Measurements from ENCODE around the gene VPS29.

Gene VPS29

GRCh38 chr12:110543965-110544364 is 42.1 kb upstream of the VPS29 start:
- Histone ChIP-seq H3K27ac (no peak overlapping the region), H3K36me3 (ENCODE audit: insufficient read depth, low read length) (peaks cover 8% of the 10 kb centered on the region), H3K4me3 (no peak overlapping the region), H3K9ac (ENCODE audit: insufficient read length) (no peak overlapping the region), H3K9me3 (ENCODE audit: low read depth, low read length) (no peaks in the 10 kb centered on the region)
- no peak for TF ChIP-seq EZH2 (IDR thresholded peaks at IDR 0.05)
- TF ChIP-seq FOXP2 (optimal IDR thresholded peaks at IDR 0.05; ENCODE audit: control extremely low read depth, extremely low read length, insufficient read depth), result no peak
- TF ChIP-seq POLR2AphosphoS5 (IDR thresholded peaks at IDR 0.05; ENCODE audit: borderline replicate concordance, low read depth, low read length), result no peak
- DNase-seq (ENCODE audit: low read depth, low spot score), result no peak

- Histone ChIP-seq H3K9ac (ENCODE audit: insufficient read length) (no peak overlapping the region), H3K36me3 (ENCODE audit: insufficient read depth, low read length) (peaks cover 14% of the 10 kb centered on the region), H3K9me3 (ENCODE audit: low read depth, low read length) (no peaks in the 10 kb centered on the region), H3K4me3 (no peak overlapping the region), H3K27ac (no peak overlapping the region)
- TF ChIP-seq EZH2 (IDR thresholded peaks at IDR 0.05), result no peak
- no peak for TF ChIP-seq POLR2AphosphoS5 (IDR thresholded peaks at IDR 0.05; ENCODE audit: borderline replicate concordance, low read depth, low read length)
- TF ChIP-seq FOXP2 (optimal IDR thresholded peaks at IDR 0.05; ENCODE audit: control extremely low read depth, extremely low read length, insufficient read depth), result no peak
- no peak for DNase-seq (ENCODE audit: low read depth, low spot score)
These were observed 41.5 kb upstream of the VPS29 start for GRCh38 chr12:110543252-110543959.

GRCh38 chr12:110540048-110540447 is 38.1 kb upstream of the VPS29 start:
- H3K36me3 ChIP-seq (ENCODE audit: insufficient read depth, low read length), result peaks cover 38% of the 10 kb centered on the region
- TF ChIP-seq FOXP2 (optimal IDR thresholded peaks at IDR 0.05; ENCODE audit: control extremely low read depth, extremely low read length, insufficient read depth) (no peak), EZH2 (IDR thresholded peaks at IDR 0.05) (no peak), POLR2AphosphoS5 (IDR thresholded peaks at IDR 0.05; ENCODE audit: borderline replicate concordance, low read depth, low read length) (no peak)
- no peak overlapping the region for H3K9ac ChIP-seq (ENCODE audit: insufficient read length)
- DNase-seq (ENCODE audit: low read depth, low spot score), result no peak
- H3K4me3 ChIP-seq, result no peak overlapping the region
- no peaks in the 10 kb centered on the region for H3K9me3 ChIP-seq (ENCODE audit: low read depth, low read length)
- no peak overlapping the region for H3K27ac ChIP-seq

GRCh38 chr12:110538869-110539622 is 37.1 kb upstream of the VPS29 start:
- Histone ChIP-seq H3K4me3 (no peak overlapping the region), H3K9ac (ENCODE audit: insufficient read length) (no peak overlapping the region), H3K36me3 (ENCODE audit: insufficient read depth, low read length) (peaks cover 38% of the 10 kb centered on the region), H3K27ac (no peak overlapping the region), H3K9me3 (ENCODE audit: low read depth, low read length) (no peaks in the 10 kb centered on the region)
- TF ChIP-seq FOXP2 (optimal IDR thresholded peaks at IDR 0.05; ENCODE audit: control extremely low read depth, extremely low read length, insufficient read depth), result no peak
- TF ChIP-seq POLR2AphosphoS5 (IDR thresholded peaks at IDR 0.05; ENCODE audit: borderline replicate concordance, low read depth, low read length), result no peak
- TF ChIP-seq EZH2 (IDR thresholded peaks at IDR 0.05), result no peak
- no peak for DNase-seq (ENCODE audit: low read depth, low spot score)

- H3K4me3 ChIP-seq, result no peak overlapping the region
- no peak overlapping the region for H3K9ac ChIP-seq (ENCODE audit: insufficient read length)
- H3K36me3 ChIP-seq (ENCODE audit: insufficient read depth, low read length), result peaks cover 38% of the 10 kb centered on the region
- no peak overlapping the region for H3K27ac ChIP-seq
- H3K9me3 ChIP-seq (ENCODE audit: low read depth, low read length), result no peaks in the 10 kb centered on the region
- TF ChIP-seq FOXP2 (optimal IDR thresholded peaks at IDR 0.05; ENCODE audit: control extremely low read depth, extremely low read length, insufficient read depth) (no peak), POLR2AphosphoS5 (IDR thresholded peaks at IDR 0.05; ENCODE audit: borderline replicate concordance, low read depth, low read length) (no peak), EZH2 (IDR thresholded peaks at IDR 0.05) (no peak)
- DNase-seq (ENCODE audit: low read depth, low spot score), result no peak
These were observed 35.9 kb upstream of the VPS29 start for GRCh38 chr12:110537605-110538409.

- no peak overlapping the region for H3K4me3 ChIP-seq
- H3K36me3 ChIP-seq (ENCODE audit: insufficient read depth, low read length), result peaks cover 36% of the 10 kb centered on the region
- no peak overlapping the region for H3K9ac ChIP-seq (ENCODE audit: insufficient read length)
- TF ChIP-seq EZH2 (IDR thresholded peaks at IDR 0.05), result no peak
- no peak for TF ChIP-seq FOXP2 (optimal IDR thresholded peaks at IDR 0.05; ENCODE audit: control extremely low read depth, extremely low read length, insufficient read depth)
- TF ChIP-seq POLR2AphosphoS5 (IDR thresholded peaks at IDR 0.05; ENCODE audit: borderline replicate concordance, low read depth, low read length), result no peak
- H3K27ac ChIP-seq, result no peak overlapping the region
- no peaks in the 10 kb centered on the region for H3K9me3 ChIP-seq (ENCODE audit: low read depth, low read length)
- no peak for DNase-seq (ENCODE audit: low read depth, low spot score)
These were observed 35.1 kb upstream of the VPS29 start for GRCh38 chr12:110536834-110537604.

- DNase-seq (ENCODE audit: low read depth, low spot score), result no peak
- no peak overlapping the region for H3K4me3 ChIP-seq
- peaks cover 33% of the 10 kb centered on the region for H3K36me3 ChIP-seq (ENCODE audit: insufficient read depth, low read length)
- no peak overlapping the region for H3K27ac ChIP-seq
- no peaks in the 10 kb centered on the region for H3K9me3 ChIP-seq (ENCODE audit: low read depth, low read length)
- H3K9ac ChIP-seq (ENCODE audit: insufficient read length), result no peak overlapping the region
- TF ChIP-seq FOXP2 (optimal IDR thresholded peaks at IDR 0.05; ENCODE audit: control extremely low read depth, extremely low read length, insufficient read depth), result no peak
- no peak for TF ChIP-seq POLR2AphosphoS5 (IDR thresholded peaks at IDR 0.05; ENCODE audit: borderline replicate concordance, low read depth, low read length)
- TF ChIP-seq EZH2 (IDR thresholded peaks at IDR 0.05), result no peak
These were observed 32.9 kb upstream of the VPS29 start for GRCh38 chr12:110534811-110535210.

Data from SK-N-MC (cell line).